ENCODE data around the gene IFNGR1. TPM values are rescaled to one million over a fixed set of nuclear protein-coding genes. Genes with fewer than 3 reads are reported as not detected.

Gene IFNGR1
- total and polyA plus RNA-seq, 2 experiments from 2014 or later = 22.8 to 23.2 TPM

- TF ChIP-seq REST (IDR thresholded peaks at IDR 0.05; ENCODE audit: unreplicated experiment) (no peak), ZNF114 (CRISPR knock-in tag; IDR thresholded peaks at IDR 0.05) (no peak)
Measured at GRCh38 chr6:137240168-137240567, 21.0 kb upstream of the IFNGR1 start (continued).

GRCh38 chr6:137237413-137238170, 18.4 kb upstream of the IFNGR1 start:
- Histone ChIP-seq H3K79me2 (replicated peaks; ENCODE audit: insufficient read depth) (no peaks in the 10 kb centered on the region), H3K36me3 (ENCODE audit: insufficient read depth) (no peaks in the 10 kb centered on the region), H3K4me2 (no peak overlapping the region), H2AFZ (0 out of 2 replicates have a peak overlapping the region, but pooled peaks have one; percentile 44), H4K20me1 (replicated peaks; ENCODE audit: insufficient read depth) (no peaks in the 10 kb centered on the region), H3F3A (replicated peaks; ENCODE audit: low read depth) (no peaks in the 10 kb centered on the region), H3K9me2 (ENCODE audit: insufficient read depth) (peaks cover 10% of the 10 kb centered on the region; the same call in 1 of the 2 replicates), H3K4me3 (no peak overlapping the region), H3K4me1 (ENCODE audit: insufficient read depth) (no peaks in the 10 kb centered on the region), H3K27me3 (ENCODE audit: insufficient read depth) (no peaks in the 10 kb centered on the region), H3K27ac (ENCODE audit: low read depth) (no peak overlapping the region)
- no peaks in the 10 kb centered on the region for H3K4me1 Mint-ChIP-seq
- H3K27ac Mint-ChIP-seq = peak overlapping the region; percentile 11; the same call in 1 of the 2 replicates
- TF ChIP-seq EZH2 (IDR thresholded peaks at IDR 0.05; ENCODE audit: low read depth, unreplicated experiment) = no peak
- no peak for TF ChIP-seq NANOG (IDR thresholded peaks at IDR 0.05; ENCODE audit: borderline replicate concordance)
- TF ChIP-seq, protein P1, sequence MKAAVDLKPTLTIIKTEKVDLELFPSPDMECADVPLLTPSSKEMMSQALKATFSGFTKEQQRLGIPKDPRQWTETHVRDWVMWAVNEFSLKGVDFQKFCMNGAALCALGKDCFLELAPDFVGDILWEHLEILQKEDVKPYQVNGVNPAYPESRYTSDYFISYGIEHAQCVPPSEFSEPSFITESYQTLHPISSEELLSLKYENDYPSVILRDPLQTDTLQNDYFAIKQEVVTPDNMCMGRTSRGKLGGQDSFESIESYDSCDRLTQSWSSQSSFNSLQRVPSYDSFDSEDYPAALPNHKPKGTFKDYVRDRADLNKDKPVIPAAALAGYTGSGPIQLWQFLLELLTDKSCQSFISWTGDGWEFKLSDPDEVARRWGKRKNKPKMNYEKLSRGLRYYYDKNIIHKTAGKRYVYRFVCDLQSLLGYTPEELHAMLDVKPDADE (IDR thresholded peaks at IDR 0.05) = no peak
- H3K36me3 Mint-ChIP-seq (ENCODE audit: low read depth) = peaks cover 4% of the 10 kb centered on the region; the same call in 2 of the 3 replicates
- ATAC-seq (no peak), DNase-seq (ENCODE audit: low spot score) (no peak)
- peaks cover 1% of the 10 kb centered on the region for H3K27me3 Mint-ChIP-seq (ENCODE audit: insufficient read depth, low read depth, poor library complexity)
- H3K4me3 Mint-ChIP-seq = no peak overlapping the region
- H3K9me3 Mint-ChIP-seq = peaks cover 5% of the 10 kb centered on the region; the same call in 2 of the 3 replicates

DNA sequence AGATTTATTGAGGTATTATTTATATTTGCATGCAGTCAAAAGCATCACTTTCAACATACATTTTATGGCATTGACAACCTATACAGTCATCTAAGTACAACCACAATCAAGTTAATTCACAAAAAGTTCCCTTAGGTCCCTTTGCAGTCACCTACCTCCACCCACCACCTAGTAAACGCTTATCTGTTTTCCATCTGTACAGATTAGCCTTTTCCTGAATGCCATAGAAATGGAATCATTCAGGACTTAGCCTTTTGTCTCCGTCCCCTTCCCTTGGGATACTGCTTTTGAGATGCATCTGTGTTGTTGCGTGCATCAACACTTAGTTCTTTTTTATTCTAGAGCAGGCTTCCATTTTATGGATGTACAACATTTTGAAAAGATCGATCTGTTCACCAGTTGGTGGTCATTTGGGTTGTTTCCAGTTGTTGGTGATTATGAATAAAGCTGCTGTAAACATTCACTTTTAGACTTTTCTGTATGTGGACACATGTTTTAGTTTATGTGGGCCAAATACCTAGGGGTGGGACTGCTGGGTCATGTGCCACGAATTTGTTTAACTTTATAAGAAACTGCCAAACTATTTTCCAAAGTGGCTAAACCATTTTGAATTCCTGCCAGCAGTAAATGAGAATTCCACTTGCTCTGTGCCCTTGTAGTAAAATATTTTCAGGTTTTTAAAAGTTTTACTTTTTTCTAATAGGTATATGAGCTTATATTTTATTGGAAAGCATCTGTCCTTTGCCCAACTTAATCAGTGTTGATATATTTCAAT, 17.6 kb upstream of the IFNGR1 start:
- TF ChIP-seq ZNF114 (CRISPR knock-in tag; IDR thresholded peaks at IDR 0.05) = no peak
- no peak for TF ChIP-seq CREB1 (CRISPR knock-in tag; IDR thresholded peaks at IDR 0.05; ENCODE audit: low read depth)
- TF ChIP-seq JUNB (IDR thresholded peaks at IDR 0.05; ENCODE audit: unreplicated experiment) = no peak
- no peak for TF ChIP-seq NANOG (IDR thresholded peaks at IDR 0.05; ENCODE audit: borderline replicate concordance)
- no peak for TF ChIP-seq REST (IDR thresholded peaks at IDR 0.05; ENCODE audit: unreplicated experiment)
- no peak for TF ChIP-seq POLR2AphosphoS5 (IDR thresholded peaks at IDR 0.05; ENCODE audit: low read depth)
- TF ChIP-seq EZH2 (IDR thresholded peaks at IDR 0.05; ENCODE audit: low read depth, unreplicated experiment) = no peak

More for the DNA sequence above, 17.6 kb upstream of the IFNGR1 start:
- peaks cover 5% of the 10 kb centered on the region; the same call in 2 of the 3 replicates for H3K9me3 Mint-ChIP-seq
- Histone ChIP-seq H3K27me3 (ENCODE audit: insufficient read depth) (no peaks in the 10 kb centered on the region), H3K79me2 (replicated peaks; ENCODE audit: insufficient read depth) (no peaks in the 10 kb centered on the region), H3F3A (replicated peaks; ENCODE audit: low read depth) (no peaks in the 10 kb centered on the region), H2AFZ (no peak overlapping the region), H3K36me3 (ENCODE audit: insufficient read depth) (no peaks in the 10 kb centered on the region), H3K4me3 (no peak overlapping the region), H3K4me2 (no peak overlapping the region), H3K4me1 (ENCODE audit: insufficient read depth) (no peaks in the 10 kb centered on the region; the same call in 1 of the 2 replicates), H4K20me1 (replicated peaks; ENCODE audit: insufficient read depth) (no peaks in the 10 kb centered on the region), H3K9me2 (ENCODE audit: insufficient read depth) (peaks cover 10% of the 10 kb centered on the region; the same call in 1 of the 2 replicates), H3K27ac (ENCODE audit: low read depth) (no peak overlapping the region)
- H3K4me3 Mint-ChIP-seq = no peak overlapping the region
- no peak overlapping the region for H3K27ac Mint-ChIP-seq
- H3K27me3 Mint-ChIP-seq (ENCODE audit: insufficient read depth, low read depth, poor library complexity) = peaks cover 1% of the 10 kb centered on the region
- DNase-seq (ENCODE audit: low spot score) = no peak
- H3K36me3 Mint-ChIP-seq (ENCODE audit: low read depth) = peaks cover 4% of the 10 kb centered on the region; the same call in 2 of the 3 replicates
- H3K4me1 Mint-ChIP-seq = no peaks in the 10 kb centered on the region
- no peak for ATAC-seq
